Astrocyte (in vitro differentiated cells and primary cell): Measurements from ENCODE around the gene MYT1. TPM values are rescaled to one million over a fixed set of nuclear protein-coding genes. Genes with fewer than 3 reads are reported as not detected.

ENCODE experiments used
- DNase-seq: peaks from one replicate; pipeline ENCODE4 v3.0.0-alpha.2; 2010; ENCODE audit warnings: low read depth
- FAIRE-seq: peaks from 2 replicates; lab custom pipeline; 2011; peaks lifted over from hg19 to GRCh38; lab: Jason Lieb, UNC
- H2AFZ ChIP-seq: 2 replicates; pipeline ENCODE4 v1.6.0; 2012; ENCODE audit warnings: low read depth, low read length, inconsistent platforms
- H3K27ac ChIP-seq: 2 replicates; pipeline ENCODE4 v1.5.1; 2011; ENCODE audit warnings: low read depth, low read length, inconsistent platforms
- H3K27me3 ChIP-seq: 2 replicates; pipeline ENCODE4 v1.6.0; 2011; ENCODE audit warnings: low read length, inconsistent platforms; ENCODE audit not compliant: insufficient read depth
- H3K36me3 ChIP-seq: 2 replicates; pipeline ENCODE4 v1.5.1; 2011; ENCODE audit warnings: low read length, inconsistent platforms; ENCODE audit not compliant: insufficient read depth
- H3K4me1 ChIP-seq: 2 replicates; pipeline ENCODE4 v1.5.1; 2011; ENCODE audit warnings: low read length, inconsistent platforms; ENCODE audit not compliant: insufficient read depth
- H3K4me2 ChIP-seq: 2 replicates; pipeline ENCODE4 v1.6.0; 2012; ENCODE audit warnings: low read length, inconsistent platforms
- H3K4me3 ChIP-seq: 2 replicates; pipeline ENCODE4 v1.5.1; 2011; ENCODE audit warnings: low read depth, mild to moderate bottlenecking, low read length, inconsistent platforms; ENCODE audit not compliant: insufficient read depth
- H3K79me2 ChIP-seq: 2 replicates; pipeline ENCODE4 v1.6.0; 2012; ENCODE audit warnings: mild to moderate bottlenecking, low read length, inconsistent platforms; ENCODE audit not compliant: insufficient read depth
- H3K9ac ChIP-seq: 2 replicates; pipeline ENCODE4 v1.6.0; 2012; ENCODE audit warnings: mild to moderate bottlenecking, low read length, inconsistent platforms
- H3K9me3 ChIP-seq: 2 replicates; pipeline ENCODE4 v1.5.1; 2012; ENCODE audit warnings: low read depth, mild to moderate bottlenecking, low read length, inconsistent platforms; ENCODE audit not compliant: insufficient read depth
- H4K20me1 ChIP-seq: 2 replicates; pipeline ENCODE4 v1.6.0; 2012; ENCODE audit warnings: low read length, inconsistent platforms; ENCODE audit not compliant: insufficient read depth
- H3K27ac Mint-ChIP-seq: one replicate; pipeline ENCODE4 v1.8.0; 2021; ENCODE audit warnings: mild to moderate bottlenecking, mixed read lengths; ENCODE audit not compliant: unreplicated experiment
- H3K27me3 Mint-ChIP-seq: one replicate; pipeline ENCODE4 v1.8.0; 2021; ENCODE audit warnings: low read depth, mixed read lengths; ENCODE audit not compliant: unreplicated experiment
- H3K36me3 Mint-ChIP-seq: one replicate; pipeline ENCODE4 v1.8.0; 2021; ENCODE audit warnings: low read depth, mixed read lengths; ENCODE audit not compliant: unreplicated experiment
- H3K4me1 Mint-ChIP-seq: one replicate; pipeline ENCODE4 v1.8.0; 2021; ENCODE audit warnings: low read depth, mixed read lengths; ENCODE audit not compliant: unreplicated experiment
- H3K4me3 Mint-ChIP-seq: one replicate; pipeline ENCODE4 v1.8.0; 2021; ENCODE audit warnings: mild to moderate bottlenecking, moderate library complexity, mixed read lengths; ENCODE audit not compliant: unreplicated experiment
- H3K9me3 Mint-ChIP-seq: one replicate; pipeline ENCODE4 v1.8.0; 2021; ENCODE audit warnings: mild to moderate bottlenecking, mixed read lengths; ENCODE audit not compliant: unreplicated experiment
- EZH2 ChIP-seq: IDR thresholded peaks from 2 replicates; pipeline ENCODE4 v1.6.1; 2012; ENCODE audit warnings: mild to moderate bottlenecking, low read length, inconsistent platforms; ENCODE audit not compliant: insufficient read depth
- total RNA-seq: library from RNA; stranded (reverse); gene quantifications from 2 replicates; pipeline ENCODE4 v1.2.1, GENCODE V29; 2021
- TF ChIP-seq, protein P1 (sequence below): IDR thresholded peaks from 2 replicates; pipeline ENCODE4 v1.5.1; 2011; ENCODE audit warnings: low read depth, mild to moderate bottlenecking, inconsistent platforms, low read length, moderate library complexity; ENCODE audit not compliant: insufficient read depth

MYT1 gene
- total RNA-seq, 1 donor from 2014 or later = not detected

DNA sequence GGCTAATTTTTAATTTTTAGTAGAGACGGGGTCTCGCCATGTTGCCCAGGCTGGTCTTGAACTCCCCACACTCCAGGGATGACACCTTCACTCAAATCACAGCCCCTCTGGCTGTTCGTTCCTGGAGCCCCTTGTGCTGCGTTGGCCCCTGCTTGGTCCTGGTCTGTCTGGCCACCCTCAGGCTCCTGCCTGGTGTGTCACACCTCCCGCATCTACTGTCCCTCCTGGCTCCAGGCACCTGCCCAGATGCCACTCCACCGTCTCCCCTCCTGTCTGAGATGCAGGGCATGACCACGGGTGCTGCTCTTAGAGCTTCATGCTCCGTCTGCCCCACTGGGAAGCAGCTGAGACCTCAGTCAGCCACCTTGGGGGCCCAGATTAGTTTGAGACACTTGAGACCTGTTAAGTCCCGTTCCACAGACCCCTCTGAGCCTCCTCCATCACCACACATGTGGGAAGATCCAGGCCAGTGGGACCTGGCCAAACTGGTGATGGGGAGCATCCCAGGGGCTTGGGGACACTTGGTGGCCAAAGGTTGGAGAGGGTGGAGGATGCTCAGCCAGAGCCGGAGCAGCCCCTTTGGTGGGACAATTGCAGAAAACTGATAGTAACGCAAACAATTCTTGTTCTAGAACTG lies 35.0 kb upstream of the MYT1 start:
- H3K27me3 Mint-ChIP-seq = peaks cover 31% of the 10 kb centered on the region
- Histone ChIP-seq H3K27me3 (peaks cover 10% of the 10 kb centered on the region), H3K4me3 (no peak overlapping the region), H3K79me2 (no peaks in the 10 kb centered on the region), H3K9me3 (no peaks in the 10 kb centered on the region), H3K36me3 (no peaks in the 10 kb centered on the region), H3K4me1 (no peaks in the 10 kb centered on the region), H3K9ac (no peak overlapping the region), H2AFZ (no peak overlapping the region), H3K4me2 (no peak overlapping the region), H4K20me1 (no peaks in the 10 kb centered on the region), H3K27ac (no peak overlapping the region)
- H3K36me3 Mint-ChIP-seq = no peaks in the 10 kb centered on the region
- H3K4me3 Mint-ChIP-seq = no peak overlapping the region
- no peaks in the 10 kb centered on the region for H3K4me1 Mint-ChIP-seq
- DNase-seq = no peak
- FAIRE-seq = no peak
- H3K9me3 Mint-ChIP-seq = peaks cover 10% of the 10 kb centered on the region
- TF ChIP-seq, protein P1, sequence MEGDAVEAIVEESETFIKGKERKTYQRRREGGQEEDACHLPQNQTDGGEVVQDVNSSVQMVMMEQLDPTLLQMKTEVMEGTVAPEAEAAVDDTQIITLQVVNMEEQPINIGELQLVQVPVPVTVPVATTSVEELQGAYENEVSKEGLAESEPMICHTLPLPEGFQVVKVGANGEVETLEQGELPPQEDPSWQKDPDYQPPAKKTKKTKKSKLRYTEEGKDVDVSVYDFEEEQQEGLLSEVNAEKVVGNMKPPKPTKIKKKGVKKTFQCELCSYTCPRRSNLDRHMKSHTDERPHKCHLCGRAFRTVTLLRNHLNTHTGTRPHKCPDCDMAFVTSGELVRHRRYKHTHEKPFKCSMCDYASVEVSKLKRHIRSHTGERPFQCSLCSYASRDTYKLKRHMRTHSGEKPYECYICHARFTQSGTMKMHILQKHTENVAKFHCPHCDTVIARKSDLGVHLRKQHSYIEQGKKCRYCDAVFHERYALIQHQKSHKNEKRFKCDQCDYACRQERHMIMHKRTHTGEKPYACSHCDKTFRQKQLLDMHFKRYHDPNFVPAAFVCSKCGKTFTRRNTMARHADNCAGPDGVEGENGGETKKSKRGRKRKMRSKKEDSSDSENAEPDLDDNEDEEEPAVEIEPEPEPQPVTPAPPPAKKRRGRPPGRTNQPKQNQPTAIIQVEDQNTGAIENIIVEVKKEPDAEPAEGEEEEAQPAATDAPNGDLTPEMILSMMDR = no peak
- no peak for TF ChIP-seq EZH2
- H3K27ac Mint-ChIP-seq = no peak overlapping the region

DNA sequence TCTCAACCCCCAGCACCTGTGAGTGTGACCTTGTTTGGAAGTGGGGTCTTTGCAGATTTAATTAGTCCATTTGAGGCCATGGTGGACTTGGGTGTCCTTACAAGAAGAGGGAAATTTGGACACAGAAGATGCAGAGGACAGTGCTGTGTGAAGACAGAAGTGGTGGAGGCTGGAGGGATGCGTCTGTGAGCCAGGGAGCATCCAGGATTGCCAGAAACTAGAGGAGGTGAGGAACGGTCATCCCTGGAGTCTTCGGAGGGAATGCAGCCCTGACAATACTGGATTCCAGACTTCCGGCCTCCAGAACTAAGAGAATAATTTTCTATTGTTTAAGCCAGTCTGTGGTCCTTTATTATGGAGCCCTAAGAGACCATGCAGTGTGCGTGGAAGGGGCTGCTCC lies 34.0 kb upstream of the MYT1 start:
- no peak for DNase-seq
- Histone ChIP-seq H3K4me1 (no peaks in the 10 kb centered on the region), H3K9me3 (no peaks in the 10 kb centered on the region), H3K4me2 (no peak overlapping the region), H3K4me3 (no peak overlapping the region), H3K36me3 (no peaks in the 10 kb centered on the region), H2AFZ (no peak overlapping the region), H3K27me3 (peaks cover 7% of the 10 kb centered on the region), H3K79me2 (no peaks in the 10 kb centered on the region), H3K9ac (no peak overlapping the region), H3K27ac (no peak overlapping the region), H4K20me1 (no peaks in the 10 kb centered on the region)
- TF ChIP-seq, protein P1 = no peak
- TF ChIP-seq EZH2 = no peak
- FAIRE-seq = no peak
- H3K27me3 Mint-ChIP-seq = peaks cover 23% of the 10 kb centered on the region
- no peak overlapping the region for H3K27ac Mint-ChIP-seq
- H3K36me3 Mint-ChIP-seq = no peaks in the 10 kb centered on the region
- H3K9me3 Mint-ChIP-seq = peaks cover 9% of the 10 kb centered on the region
- no peak overlapping the region for H3K4me3 Mint-ChIP-seq
- H3K4me1 Mint-ChIP-seq = no peaks in the 10 kb centered on the region

DNA sequence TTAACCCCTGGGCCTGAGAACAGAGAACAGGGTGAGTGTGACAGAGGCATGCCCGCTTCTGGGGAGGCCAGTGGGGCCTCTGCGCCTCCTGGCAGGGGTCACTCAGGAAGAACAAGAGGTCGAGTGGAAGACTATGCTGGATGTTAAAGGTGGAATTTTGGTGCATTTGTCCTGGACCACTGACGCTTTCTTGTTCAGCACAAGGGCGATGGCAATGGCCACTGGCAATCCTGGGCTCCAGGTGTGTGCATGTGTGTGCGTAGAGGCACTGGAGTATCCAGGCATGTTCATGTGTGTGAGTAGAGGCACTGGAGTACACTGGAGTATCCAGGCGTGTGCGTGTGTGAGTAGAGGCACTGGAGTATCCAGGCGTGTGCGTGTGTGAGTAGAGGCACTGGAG lies 33.4 kb upstream of the MYT1 start:
- Histone ChIP-seq H3K4me3 (no peak overlapping the region), H3K9me3 (no peaks in the 10 kb centered on the region), H2AFZ (no peak overlapping the region), H3K27me3 (peaks cover 7% of the 10 kb centered on the region), H3K9ac (no peak overlapping the region), H3K4me1 (no peaks in the 10 kb centered on the region), H3K4me2 (no peak overlapping the region), H3K36me3 (no peaks in the 10 kb centered on the region), H4K20me1 (no peaks in the 10 kb centered on the region), H3K27ac (no peak overlapping the region), H3K79me2 (no peaks in the 10 kb centered on the region)
- no peak for TF ChIP-seq EZH2
- TF ChIP-seq, protein P1 = no peak
- no peak overlapping the region for H3K27ac Mint-ChIP-seq
- DNase-seq (no peak), FAIRE-seq (no peak)
- no peaks in the 10 kb centered on the region for H3K4me1 Mint-ChIP-seq
- H3K4me3 Mint-ChIP-seq = no peak overlapping the region
- H3K27me3 Mint-ChIP-seq = peaks cover 23% of the 10 kb centered on the region
- H3K36me3 Mint-ChIP-seq = no peaks in the 10 kb centered on the region
- peaks cover 9% of the 10 kb centered on the region for H3K9me3 Mint-ChIP-seq
